IPS-NIHi11 (cell line): ENCODE measurements around the gene EXT2.

Experiments used
- DNase-seq: peaks from one replicate; pipeline ENCODE4 v3.0.0; 2012; ENCODE audit warnings: mixed read lengths, low spot score

EXT2 gene

GRCh38 chr11:44243086-44243485 lies 147.6 kb downstream of the EXT2 start:
- DNase-seq: no peak

- peak; percentile 84 for DNase-seq
These were observed 148.3 kb downstream of the EXT2 start for GRCh38 chr11:44243595-44244343.

GRCh38 chr11:44244639-44245310 lies 149.3 kb downstream of the EXT2 start:
- DNase-seq: no peak

- no peak for DNase-seq
These were observed 151.2 kb downstream of the EXT2 start for GRCh38 chr11:44246726-44247125.

GRCh38 chr11:44247508-44247907 lies 152.0 kb downstream of the EXT2 start:
- DNase-seq: no peak

- DNase-seq: no peak
These were observed 152.6 kb downstream of the EXT2 start for GRCh38 chr11:44248109-44248508.

- DNase-seq: no peak
These were observed 154.9 kb downstream of the EXT2 start for GRCh38 chr11:44250421-44250820.

- DNase-seq: no peak
These were observed 157.6 kb downstream of the EXT2 start for GRCh38 chr11:44252999-44253602.

- no peak for DNase-seq
These were observed 160.1 kb downstream of the EXT2 start for GRCh38 chr11:44255406-44256071.

GRCh38 chr11:44256673-44257291 lies 161.3 kb downstream of the EXT2 start:
- no peak for DNase-seq

- no peak for DNase-seq
These were observed 162.1 kb downstream of the EXT2 start for GRCh38 chr11:44257338-44258189.

GRCh38 chr11:44258190-44258489 lies 162.7 kb downstream of the EXT2 start:
- DNase-seq: no peak

GRCh38 chr11:44258839-44259420 lies 163.5 kb downstream of the EXT2 start:
- DNase-seq: no peak

- no peak for DNase-seq
These were observed 164.6 kb downstream of the EXT2 start for GRCh38 chr11:44260081-44260480.

- DNase-seq: no peak
These were observed 166.5 kb downstream of the EXT2 start for GRCh38 chr11:44261800-44262591.

- DNase-seq: no peak
These were observed 168.4 kb downstream of the EXT2 start for GRCh38 chr11:44263738-44264437.

GRCh38 chr11:44264438-44264749 lies 168.9 kb downstream of the EXT2 start:
- no peak for DNase-seq

GRCh38 chr11:44264761-44265160 lies 169.3 kb downstream of the EXT2 start:
- DNase-seq: no peak

GRCh38 chr11:44266056-44266780 lies 170.7 kb downstream of the EXT2 start:
- no peak for DNase-seq
